HCT116 (cell line): ENCODE results near the gene GFRA3. TPM values are rescaled to one million over a fixed set of nuclear protein-coding genes. Genes with fewer than 3 reads are reported as not detected.

Source experiments
- ATAC-seq: fragments of 200-7000 bp; cut with Tn5 transposase; 2 replicates; pipeline ENCODE4 v1.9.1; 2020; ENCODE audit warnings: mild to moderate bottlenecking, moderate library complexity
- BruUV-seq: library from RNA; stranded (reverse); fragments of 400-500 nt; replicated peaks from 2 replicates; lab custom pipeline; 2021; lab: Mats Ljungman, UMichigan
- CTCF ChIA-PET: fragments of 300-600 bp; sonication (Branson Sonifier 250); formaldehyde crosslinking; loops from one replicate; lab custom pipeline; 2021; ENCODE audit warnings: antibody characterized with exemption; lab: Charles Lee
- POLR2A ChIA-PET: fragments of 300-600, 350-600 bp; sonication (Branson Sonifier 250); formaldehyde crosslinking; loops from one replicate; lab custom pipeline; 2021; ENCODE audit warnings: antibody characterized with exemption; lab: Charles Lee
- RAD21 ChIA-PET, 2 experiments: fragments of 300-600 bp; sonication (Branson Sonifier 250); formaldehyde crosslinking; loops; one replicate each; lab custom pipeline; 2023; ENCODE audit warnings: low total read pairs in 2 of 2; ENCODE audit not compliant: uncharacterized antibody in 2 of 2, unreplicated experiment in 2 of 2, low non-redundant PET in 1 of 2; lab: Charles Lee
- DNase-seq: peaks from one replicate; pipeline ENCODE4 v3.0.0-alpha.2; 2010; ENCODE audit warnings: low read depth, low spot score
- H2AFZ ChIP-seq: fragments of 200-600 bp; shearing (Covaris generic), sonication (generic); 2 replicates; pipeline ENCODE4 v1.6.1; 2017; ENCODE audit warnings: low read depth, mixed run types, mixed read lengths, antibody characterized with exemption, low read length; ENCODE audit not compliant: poor library complexity, severe bottlenecking
- H3K27ac ChIP-seq: 2 replicates; pipeline ENCODE4 v1.5.1; 2012; ENCODE audit warnings: low read depth, low read length
- H3K27me3 ChIP-seq: fragments of 200-600 bp; sonication (generic); 2 replicates; pipeline ENCODE4 v1.6.1; 2016; ENCODE audit warnings: mixed run types, low read length, mixed read lengths; ENCODE audit not compliant: insufficient read depth
- H3K36me3 ChIP-seq, 2 experiments: fragments of 200-500 bp in 1 of 2; fragments of 200-600 bp in 1 of 2; sonication (Bioruptor generic) in 1 of 2; sonication (generic) in 1 of 2; 2 replicates each; pipeline versions ENCODE4 v1.5.1 to v1.6.1; 2014 to 2016; ENCODE audit warnings: low read length in 2 of 2, inconsistent platforms in 1 of 2, mixed read lengths in 1 of 2, mixed run types in 1 of 2; ENCODE audit not compliant: insufficient read depth in 2 of 2, control insufficient read depth in 1 of 2
- H3K4me1 ChIP-seq, 2 experiments: fragments of 200-600 bp in 1 of 2; sonication (generic) in 1 of 2; 2 replicates each; pipeline versions ENCODE4 v1.5.1 to v1.6.1; 2012 to 2017; ENCODE audit warnings: low read length in 2 of 2, inconsistent platforms in 1 of 2, mild to moderate bottlenecking in 1 of 2, mixed read lengths in 1 of 2, mixed run types in 1 of 2, moderate library complexity in 1 of 2; ENCODE audit not compliant: insufficient read depth in 2 of 2, control insufficient read depth in 1 of 2
- H3K4me2 ChIP-seq: fragments of 200-600 bp; sonication (generic); 2 replicates; pipeline ENCODE4 v1.6.1; 2017; ENCODE audit warnings: mixed run types, low read length, mixed read lengths
- H3K4me3 ChIP-seq, 2 experiments: fragments of 200-600 bp in 1 of 2; sonication (generic) in 1 of 2; replicated peaks in 1 of 2; 2 replicates each; pipeline ENCODE4 v1.5.1; 2011 to 2016; ENCODE audit warnings: low read length in 2 of 2, control low read depth in 1 of 2, low read depth in 1 of 2, mild to moderate bottlenecking in 1 of 2, mixed read lengths in 1 of 2, mixed run types in 1 of 2
- H3K79me2 ChIP-seq: fragments of 200-600 bp; sonication (generic); 2 replicates; pipeline ENCODE4 v1.6.1; 2017; ENCODE audit warnings: mild to moderate bottlenecking, mixed run types, low read length, moderate library complexity, mixed read lengths; ENCODE audit not compliant: insufficient read depth
- H3K9ac ChIP-seq: fragments of 200-600 bp; sonication (generic); 2 replicates; pipeline ENCODE4 v1.6.1; 2016; ENCODE audit warnings: low read length, mixed read lengths
- H3K9me2 ChIP-seq: fragments of 200-600 bp; sonication (generic), shearing (Covaris generic); 2 replicates; pipeline ENCODE4 v1.6.1; 2017; ENCODE audit warnings: mixed run types, mild to moderate bottlenecking, moderate library complexity; ENCODE audit not compliant: insufficient read depth
- H3K9me3 ChIP-seq, 2 experiments: fragments of 200-500 bp in 1 of 2; fragments of 200-600 bp in 1 of 2; sonication (Bioruptor generic) in 1 of 2; sonication (generic) in 1 of 2; 2 replicates each; pipeline ENCODE4 v1.6.1; 2014 to 2017; ENCODE audit warnings: low read length in 2 of 2, mixed read lengths in 2 of 2, inconsistent platforms in 1 of 2, low read depth in 1 of 2, mild to moderate bottlenecking in 1 of 2, mixed run types in 1 of 2, moderate library complexity in 1 of 2; ENCODE audit not compliant: control insufficient read depth in 1 of 2, insufficient read depth in 1 of 2
- H4K20me1 ChIP-seq: fragments of 200-600 bp; sonication (generic), shearing (Covaris generic); 2 replicates; pipeline ENCODE4 v1.6.1; 2017; ENCODE audit warnings: mixed run types, mild to moderate bottlenecking, moderate library complexity; ENCODE audit not compliant: insufficient read depth
- CBX3 ChIP-seq: IDR thresholded peaks from 2 replicates; pipeline ENCODE4 v1.6.1; 2012; ENCODE audit warnings: low read depth
- CEBPB ChIP-seq: IDR thresholded peaks from 2 replicates; pipeline ENCODE4 v1.6.1; 2012; ENCODE audit warnings: low read depth
- CTCF ChIP-seq, 3 experiments: fragments of 200-600 bp in 1 of 3; sonication (generic) in 1 of 3; IDR thresholded peaks in 2 of 3; conservative IDR thresholded peaks in 1 of 3; 2 replicates each; pipeline ENCODE4 v1.5.1; 2012 to 2017; ENCODE audit warnings: low read depth in 2 of 3, low read length in 2 of 3, antibody characterized with exemption in 1 of 3, borderline replicate concordance in 1 of 3, control low read depth in 1 of 3, mild to moderate bottlenecking in 1 of 3, mixed read lengths in 1 of 3, mixed run types in 1 of 3, moderate library complexity in 1 of 3; ENCODE audit not compliant: insufficient read depth in 1 of 3
- EGR1 ChIP-seq: IDR thresholded peaks from 2 replicates; pipeline ENCODE4 v1.6.1; 2012; ENCODE audit warnings: low read depth
- EZH2 ChIP-seq: fragments of 200-600 bp; sonication (generic); IDR thresholded peaks from 2 replicates; pipeline ENCODE4 v1.6.1; 2017; ENCODE audit warnings: antibody characterized with exemption, mixed run types
- FOSL1 ChIP-seq: IDR thresholded peaks from 2 replicates; pipeline ENCODE4 v1.6.1; 2012; ENCODE audit warnings: low read depth
- POLR2A ChIP-seq: IDR thresholded peaks from 2 replicates; pipeline ENCODE4 v1.7.0; 2011; ENCODE audit warnings: borderline replicate concordance; ENCODE audit not compliant: insufficient read depth, insufficient read length; ENCODE audit errors: extremely low read depth
- RAD21 ChIP-seq: IDR thresholded peaks from 2 replicates; pipeline ENCODE4 v1.6.1; 2012; ENCODE audit warnings: low read depth, mild to moderate bottlenecking
- REST ChIP-seq: IDR thresholded peaks from 2 replicates; pipeline ENCODE4 v1.6.1; 2012; ENCODE audit warnings: low read depth
- SIN3A ChIP-seq: IDR thresholded peaks from 2 replicates; pipeline ENCODE4 v1.6.1; 2012; ENCODE audit warnings: low read depth
- SP1 ChIP-seq: IDR thresholded peaks from 2 replicates; pipeline ENCODE4 v1.6.1; 2012; ENCODE audit warnings: low read depth
- TCF7L2 ChIP-seq: IDR thresholded peaks from 2 replicates; pipeline ENCODE4 v1.7.0; 2011; ENCODE audit warnings: borderline replicate concordance, inconsistent platforms; ENCODE audit not compliant: insufficient read depth, insufficient read length; ENCODE audit errors: extremely low read depth
- YY1 ChIP-seq: IDR thresholded peaks from 2 replicates; pipeline ENCODE4 v1.6.1; 2011; ENCODE audit warnings: low read length, low read depth, moderate library complexity, mild to moderate bottlenecking; ENCODE audit not compliant: insufficient replicate concordance; ENCODE audit errors: extremely low read depth
- ZBTB33 ChIP-seq: IDR thresholded peaks from 2 replicates; pipeline ENCODE4 v1.6.1; 2011; ENCODE audit warnings: mild to moderate bottlenecking, low read length, moderate library complexity; ENCODE audit not compliant: insufficient replicate concordance; ENCODE audit errors: extremely low read depth
- ZFX ChIP-seq: fragments of 450-650 bp; IDR thresholded peaks from 2 replicates; pipeline ENCODE4 v1.6.1; 2017
- intact Hi-C: fragments of 100-400 bp; cut with micrococcal nuclease; formaldehyde crosslinking; loops from 2 replicates; pipeline ENCODE4 v1.10.0; 2022
- total RNA-seq: library from RNA; stranded (reverse); gene quantifications from one replicate; pipeline ENCODE4 v1.2.1, GENCODE V29; 2021; ENCODE audit not compliant: unreplicated experiment

Gene GFRA3
- total RNA-seq, 1 experiment from 2014 or later: not detected

- no peak for TF ChIP-seq FOSL1
- TF ChIP-seq CTCF (IDR thresholded peaks at IDR 0.05 in 2 of 3, conservative IDR thresholded peaks at IDR 0.05 in 1 of 3; ENCODE audit: borderline replicate concordance in 1 of 3, insufficient read depth in 1 of 3, low read depth in 2 of 3, low read length in 2 of 3): no peak
- no peak for TF ChIP-seq EGR1
- no peak for TF ChIP-seq REST
- TF ChIP-seq RAD21: no peak
- TF ChIP-seq CEBPB: no peak
- TF ChIP-seq ZFX: no peak
- TF ChIP-seq ZBTB33: no peak
- no peak for TF ChIP-seq TCF7L2
- TF ChIP-seq POLR2A: no peak
- TF ChIP-seq YY1: no peak
- no peak for TF ChIP-seq CBX3
- TF ChIP-seq SIN3A: no peak
- no peak for TF ChIP-seq EZH2
- TF ChIP-seq SP1: no peak
- TF ChIP-seq, all 23 proteins: peak for 0
- Histone ChIP-seq H3K36me3 (no peaks in the 10 kb centered on the region), H3K79me2 (no peaks in the 10 kb centered on the region), H3K9me3 (peaks cover 5 to 8% of the 10 kb centered on the region in 2 experiments; a peak in 3 of 4 replicates), H4K20me1 (no peaks in the 10 kb centered on the region), H3K9me2 (no peaks in the 10 kb centered on the region), H3K4me3 (no peak overlapping the region), H3K4me2 (no peak overlapping the region), H3K9ac (no peak overlapping the region), H2AFZ (no peak overlapping the region), H3K27me3 (no peaks in the 10 kb centered on the region), H3K27ac (no peak overlapping the region), H3K4me1 (no peaks in the 10 kb centered on the region)
- DNase-seq (no peak), ATAC-seq (no peak)
- intact Hi-C loops: no loop called here
- CTCF ChIA-PET: interaction anchor here (0.7 kb wide), 1 partner anchor 65 kb away, joined by 5 read pairs; no protein-coding TSS in a partner anchor
- RAD21 ChIA-PET: no interaction called here
- no TSS peak for BruUV-seq
- POLR2A ChIA-PET: no interaction called here
These were observed 45.0 kb downstream of the GFRA3 start for GRCh38 chr5:138229387-138229786.
